Measurements from ENCODE around the gene CLUH.

CLUH gene, protein sequence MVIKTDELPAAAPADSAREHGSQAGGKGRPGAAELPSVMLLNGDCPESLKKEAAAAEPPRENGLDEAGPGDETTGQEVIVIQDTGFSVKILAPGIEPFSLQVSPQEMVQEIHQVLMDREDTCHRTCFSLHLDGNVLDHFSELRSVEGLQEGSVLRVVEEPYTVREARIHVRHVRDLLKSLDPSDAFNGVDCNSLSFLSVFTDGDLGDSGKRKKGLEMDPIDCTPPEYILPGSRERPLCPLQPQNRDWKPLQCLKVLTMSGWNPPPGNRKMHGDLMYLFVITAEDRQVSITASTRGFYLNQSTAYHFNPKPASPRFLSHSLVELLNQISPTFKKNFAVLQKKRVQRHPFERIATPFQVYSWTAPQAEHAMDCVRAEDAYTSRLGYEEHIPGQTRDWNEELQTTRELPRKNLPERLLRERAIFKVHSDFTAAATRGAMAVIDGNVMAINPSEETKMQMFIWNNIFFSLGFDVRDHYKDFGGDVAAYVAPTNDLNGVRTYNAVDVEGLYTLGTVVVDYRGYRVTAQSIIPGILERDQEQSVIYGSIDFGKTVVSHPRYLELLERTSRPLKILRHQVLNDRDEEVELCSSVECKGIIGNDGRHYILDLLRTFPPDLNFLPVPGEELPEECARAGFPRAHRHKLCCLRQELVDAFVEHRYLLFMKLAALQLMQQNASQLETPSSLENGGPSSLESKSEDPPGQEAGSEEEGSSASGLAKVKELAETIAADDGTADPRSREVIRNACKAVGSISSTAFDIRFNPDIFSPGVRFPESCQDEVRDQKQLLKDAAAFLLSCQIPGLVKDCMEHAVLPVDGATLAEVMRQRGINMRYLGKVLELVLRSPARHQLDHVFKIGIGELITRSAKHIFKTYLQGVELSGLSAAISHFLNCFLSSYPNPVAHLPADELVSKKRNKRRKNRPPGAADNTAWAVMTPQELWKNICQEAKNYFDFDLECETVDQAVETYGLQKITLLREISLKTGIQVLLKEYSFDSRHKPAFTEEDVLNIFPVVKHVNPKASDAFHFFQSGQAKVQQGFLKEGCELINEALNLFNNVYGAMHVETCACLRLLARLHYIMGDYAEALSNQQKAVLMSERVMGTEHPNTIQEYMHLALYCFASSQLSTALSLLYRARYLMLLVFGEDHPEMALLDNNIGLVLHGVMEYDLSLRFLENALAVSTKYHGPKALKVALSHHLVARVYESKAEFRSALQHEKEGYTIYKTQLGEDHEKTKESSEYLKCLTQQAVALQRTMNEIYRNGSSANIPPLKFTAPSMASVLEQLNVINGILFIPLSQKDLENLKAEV (N-terminal part only)

GRCh38 chr17:2711608-2712299 lies at the start of gene CLUH:
Gene CLUH (minus strand): TSS chr17:2711764. CDS start chr17:2711661, 103 bp downstream.
- in situ Hi-C loops (cut with HindIII; ENCODE audit: low sequenced_read_pairs): no loop called here

DNA sequence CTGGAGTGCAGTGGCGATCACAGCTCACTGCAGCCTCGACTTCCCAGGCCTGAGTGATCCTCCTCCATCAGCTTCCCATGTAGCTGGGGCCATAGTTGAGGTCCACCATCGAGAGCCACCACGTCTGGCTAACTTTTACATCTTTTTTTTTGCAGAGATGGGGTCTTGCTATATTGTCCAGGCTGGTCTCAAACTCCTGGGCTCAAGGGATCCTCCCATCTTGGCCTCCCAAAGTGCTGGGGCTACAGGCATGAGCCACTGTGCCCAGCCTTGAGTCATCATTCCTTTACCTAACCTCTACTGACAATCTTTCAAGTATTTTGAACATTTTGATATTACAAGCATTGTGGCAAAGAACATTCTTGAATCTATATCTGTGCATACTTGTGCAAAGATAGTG lies 47.3 kb upstream of the CLUH start:
- in situ Hi-C loops (cut with HindIII; ENCODE audit: low sequenced_read_pairs): no loop called here

DNA sequence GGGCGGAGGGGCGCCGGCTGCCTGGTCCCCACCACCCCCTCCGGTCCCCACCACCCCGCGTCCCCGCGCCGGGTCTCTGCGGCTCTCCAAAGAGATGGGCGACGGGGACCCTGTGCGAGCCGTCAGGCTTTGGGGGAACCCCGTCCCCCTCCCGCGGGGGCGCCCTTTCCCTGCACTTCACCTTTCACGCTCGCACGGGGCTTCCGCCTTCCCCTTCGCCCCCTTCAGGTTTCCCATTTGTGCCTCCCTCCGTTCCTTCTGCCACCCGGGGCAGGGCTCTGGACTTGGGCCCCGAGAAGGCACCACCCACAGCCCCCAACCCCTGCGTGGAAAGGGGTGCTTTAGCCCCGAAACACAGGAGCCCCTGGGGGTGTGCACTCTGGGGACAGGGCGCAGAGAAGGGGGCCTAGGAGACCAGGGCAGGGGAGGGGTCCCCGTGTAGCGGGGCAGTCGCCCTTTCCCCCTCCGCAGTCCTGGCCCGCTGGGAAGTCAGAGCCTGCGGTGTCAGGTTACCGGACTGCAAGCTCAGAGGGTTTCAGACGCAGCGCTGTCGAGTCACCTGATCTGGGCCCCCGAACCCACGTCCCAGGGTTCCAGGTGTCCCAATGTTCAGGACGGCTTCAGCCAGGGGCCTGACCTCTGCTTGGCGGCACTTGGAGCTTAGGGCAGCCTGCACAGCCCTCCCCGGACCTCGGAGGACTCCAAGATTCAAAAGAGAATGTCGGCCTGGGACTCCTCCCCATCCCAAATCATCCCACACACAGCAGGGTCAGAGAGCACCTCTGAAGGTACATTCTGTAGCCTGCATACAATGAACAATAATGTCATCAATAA lies 44.5 kb upstream of the CLUH start:
- in situ Hi-C loops (cut with HindIII; ENCODE audit: low sequenced_read_pairs): no loop called here

DNA sequence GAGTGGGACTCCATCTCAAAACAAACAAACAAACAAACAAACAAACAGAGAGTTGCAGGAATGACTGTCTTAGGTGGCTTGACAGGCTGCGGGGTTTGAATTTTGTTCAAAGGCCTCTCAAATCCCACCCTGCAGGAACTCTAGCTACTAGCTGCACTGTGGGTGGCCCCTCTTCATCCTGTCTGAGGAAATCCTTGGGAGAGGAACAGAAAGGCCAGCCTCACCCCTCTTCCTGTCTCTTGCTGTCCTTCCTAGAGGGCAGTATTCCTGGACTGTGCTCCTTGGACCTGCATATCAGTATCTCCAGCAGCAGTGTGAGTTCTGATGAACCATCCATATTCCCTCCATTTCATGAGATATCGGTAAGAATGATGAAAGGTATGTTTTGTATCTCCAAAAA lies 39.9 kb upstream of the CLUH start:
- in situ Hi-C loops (cut with HindIII; ENCODE audit: low sequenced_read_pairs): no loop called here

- in situ Hi-C loops (cut with HindIII; ENCODE audit: low sequenced_read_pairs): no loop called here
Observed at GRCh38 chr17:2750721-2751120, 39.2 kb upstream of the CLUH start.

- in situ Hi-C loops (cut with HindIII; ENCODE audit: low sequenced_read_pairs): no loop called here
Observed at GRCh38 chr17:2749784-2750181, 38.2 kb upstream of the CLUH start.

- in situ Hi-C loops (cut with HindIII; ENCODE audit: low sequenced_read_pairs): no loop called here
Observed at GRCh38 chr17:2749058-2749783, 37.7 kb upstream of the CLUH start, which contains the start of gene CCDC92B. Gene CCDC92B (minus strand): TSS chr17:2749652. CDS start chr17:2735145, 14,507 bp downstream.

- in situ Hi-C loops (cut with HindIII; ENCODE audit: low sequenced_read_pairs): no loop called here
Observed at GRCh38 chr17:2745317-2746037, 33.9 kb upstream of the CLUH start.

GRCh38 chr17:2737693-2738092 lies 26.1 kb upstream of the CLUH start:
- in situ Hi-C loops (cut with HindIII; ENCODE audit: low sequenced_read_pairs): no loop called here

- in situ Hi-C loops (cut with HindIII; ENCODE audit: low sequenced_read_pairs): no loop called here
Observed at GRCh38 chr17:2736956-2737355, 25.4 kb upstream of the CLUH start.

- in situ Hi-C loops (cut with HindIII; ENCODE audit: low sequenced_read_pairs): no loop called here
Observed at GRCh38 chr17:2735896-2736295, 24.3 kb upstream of the CLUH start.

DNA sequence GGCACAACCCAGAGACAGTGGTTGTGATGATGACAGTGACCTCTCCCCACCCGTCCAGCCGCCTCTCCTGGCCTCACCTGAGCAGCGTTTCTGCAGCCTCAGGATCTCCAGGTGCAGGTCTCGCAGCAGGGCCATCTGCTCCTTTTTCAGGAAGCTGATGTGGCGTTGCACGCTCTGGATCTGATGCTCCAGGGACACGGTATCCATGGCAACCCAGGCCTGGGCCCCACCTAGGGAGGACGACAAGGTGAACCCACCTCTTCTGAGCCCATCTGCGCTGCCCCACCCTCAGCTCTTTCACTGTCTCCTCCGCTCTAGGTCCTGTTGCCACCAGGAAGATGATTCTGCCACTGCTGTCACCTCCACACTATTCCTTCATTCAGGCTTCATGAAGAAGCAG lies 23.4 kb upstream of the CLUH start:
- in situ Hi-C loops (cut with HindIII; ENCODE audit: low sequenced_read_pairs): no loop called here

GRCh38 chr17:2731807-2732206 lies 20.2 kb upstream of the CLUH start:
- in situ Hi-C loops (cut with HindIII; ENCODE audit: low sequenced_read_pairs): no loop called here

GRCh38 chr17:2730764-2731353 lies 19.3 kb upstream of the CLUH start:
- in situ Hi-C loops (cut with HindIII; ENCODE audit: low sequenced_read_pairs): no loop called here

DNA sequence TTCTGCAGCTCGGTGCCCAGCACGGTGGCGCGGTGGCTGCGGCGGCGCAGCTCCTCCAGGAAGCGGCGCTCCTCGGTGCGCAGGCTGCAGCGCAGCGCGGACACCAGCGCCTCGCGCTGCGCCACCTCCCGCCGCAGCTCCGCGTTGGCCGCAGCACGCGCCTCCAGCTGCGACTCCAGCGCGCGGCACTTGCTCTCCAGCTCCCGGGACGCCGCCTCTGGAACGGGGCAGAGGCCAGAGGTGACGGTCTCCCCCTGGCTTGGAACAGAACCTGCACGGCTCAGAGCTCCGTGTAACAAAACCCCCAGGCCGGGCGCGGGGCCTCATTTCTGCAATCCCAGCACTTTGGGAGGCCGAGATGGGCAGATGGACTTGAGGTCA lies 13.2 kb upstream of the CLUH start:
- in situ Hi-C loops (cut with HindIII; ENCODE audit: low sequenced_read_pairs): no loop called here

DNA sequence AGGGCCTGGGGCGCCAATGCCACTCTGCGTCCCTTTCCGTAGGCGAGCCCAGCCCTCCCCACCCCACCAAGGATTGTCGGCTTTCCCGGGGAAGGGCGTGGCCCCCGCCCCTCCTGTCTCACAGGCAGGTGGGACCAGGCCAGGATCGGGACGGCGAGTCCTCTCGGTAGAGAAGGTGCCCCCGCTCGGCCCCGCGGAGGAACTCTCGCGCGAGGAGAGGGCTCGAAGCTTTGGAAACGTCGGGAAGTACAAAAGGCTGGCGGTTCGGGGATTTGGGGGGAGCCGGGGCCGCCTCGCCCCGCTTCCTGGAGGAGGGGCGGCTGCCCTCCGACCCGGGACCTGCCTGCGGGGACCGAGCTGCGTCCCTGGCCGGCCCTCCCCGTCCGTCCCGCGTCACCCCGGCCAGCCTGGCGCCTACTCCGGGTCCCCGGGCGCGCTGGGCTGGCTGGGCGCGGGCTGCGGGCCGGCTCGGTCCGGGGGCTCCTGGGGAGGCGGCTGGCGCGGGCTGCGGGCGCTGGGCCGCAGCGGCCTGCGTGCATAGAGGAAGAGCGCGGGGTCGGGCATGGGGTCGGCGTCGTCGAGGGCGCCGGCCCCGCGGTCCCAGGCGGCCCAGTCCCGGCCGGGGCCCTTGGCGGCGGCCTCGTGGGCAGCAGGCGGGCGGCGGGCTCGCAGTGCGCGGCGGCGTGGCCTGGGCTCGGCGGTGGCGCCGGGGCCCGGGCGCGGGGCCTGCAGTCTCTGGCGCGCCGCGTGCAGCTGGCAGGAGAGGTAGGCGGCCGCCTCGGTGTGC lies 12.6 kb upstream of the CLUH start:
- in situ Hi-C loops (cut with HindIII; ENCODE audit: low sequenced_read_pairs): no loop called here

GRCh38 chr17:2723505-2723996 lies 12.0 kb upstream of the CLUH start:
- in situ Hi-C loops (cut with HindIII; ENCODE audit: low sequenced_read_pairs): no loop called here
